CD1c-positive myeloid dendritic cell (primary cell): ENCODE data around the gene PACS2.
"Not testable (repeated sequence)": the region's sequence is repeated elsewhere in the genome, so short reads cannot be mapped to it uniquely, and the experiment has no call there.

Experiments used
- DNase-seq: peaks from one replicate; pipeline ENCODE4 v3.0.0-alpha.2; 2016; ENCODE audit errors: extremely low spot score

Gene PACS2

GRCh38 chr14:105332350-105332874, 17.9 kb downstream of the PACS2 start:
- DNase-seq: no peak

GRCh38 chr14:105333020-105333490, 18.5 kb downstream of the PACS2 start:
- DNase-seq: no peak

GRCh38 chr14:105333613-105334364, 19.2 kb downstream of the PACS2 start:
- no peak for DNase-seq

- DNase-seq: no peak
Measured at GRCh38 chr14:105334383-105335230, 20.1 kb downstream of the PACS2 start.

- not testable (repeated sequence) for DNase-seq
Measured at GRCh38 chr14:105335231-105335542, 20.6 kb downstream of the PACS2 start.

- no peak for DNase-seq
Measured at GRCh38 chr14:105335735-105336476, 21.4 kb downstream of the PACS2 start.

GRCh38 chr14:105336477-105337287, 22.1 kb downstream of the PACS2 start:
- no peak for DNase-seq

GRCh38 chr14:105337433-105337832, 22.9 kb downstream of the PACS2 start:
- no peak for DNase-seq

GRCh38 chr14:105337966-105338741, 23.6 kb downstream of the PACS2 start:
- peak; percentile 45 for DNase-seq

GRCh38 chr14:105340821-105341733, 26.5 kb downstream of the PACS2 start:
- no peak for DNase-seq

- DNase-seq: peak; percentile 51
Measured at GRCh38 chr14:105343194-105343593, 28.6 kb downstream of the PACS2 start.

GRCh38 chr14:105346200-105346533, 31.6 kb downstream of the PACS2 start:
- DNase-seq: no peak

- DNase-seq: no peak
Measured at GRCh38 chr14:105346876-105347586, 32.5 kb downstream of the PACS2 start.

GRCh38 chr14:105347587-105347968, 33.0 kb downstream of the PACS2 start:
- no peak for DNase-seq

- no peak for DNase-seq
Measured at GRCh38 chr14:105348169-105348944, 33.8 kb downstream of the PACS2 start.

GRCh38 chr14:105348945-105349699, 34.6 kb downstream of the PACS2 start:
- no peak for DNase-seq

GRCh38 chr14:105349992-105350391, 35.4 kb downstream of the PACS2 start:
- DNase-seq: no peak
